GM12865 (cell line): ENCODE measurements around the gene NOPCHAP1.
A peak's percentile ranks its signal among the peaks of the same experiment; 100 is the strongest.

Experiments
- DNase-seq: peaks from one replicate; pipeline ENCODE4 v3.0.0; 2010; ENCODE audit warnings: low read depth
- H3K4me3 ChIP-seq: 2 replicates; pipeline ENCODE4 v1.5.1; 2011; ENCODE audit warnings: mild to moderate bottlenecking, low read depth, low read length, control low read depth
- TF ChIP-seq, protein P1 (sequence below): IDR thresholded peaks from 2 replicates; pipeline ENCODE4 v1.5.1; 2011; ENCODE audit warnings: low read length, control low read depth, low read depth, inconsistent platforms; ENCODE audit not compliant: insufficient read depth; ENCODE audit errors: missing control alignments

The NOPCHAP1 gene

DNA sequence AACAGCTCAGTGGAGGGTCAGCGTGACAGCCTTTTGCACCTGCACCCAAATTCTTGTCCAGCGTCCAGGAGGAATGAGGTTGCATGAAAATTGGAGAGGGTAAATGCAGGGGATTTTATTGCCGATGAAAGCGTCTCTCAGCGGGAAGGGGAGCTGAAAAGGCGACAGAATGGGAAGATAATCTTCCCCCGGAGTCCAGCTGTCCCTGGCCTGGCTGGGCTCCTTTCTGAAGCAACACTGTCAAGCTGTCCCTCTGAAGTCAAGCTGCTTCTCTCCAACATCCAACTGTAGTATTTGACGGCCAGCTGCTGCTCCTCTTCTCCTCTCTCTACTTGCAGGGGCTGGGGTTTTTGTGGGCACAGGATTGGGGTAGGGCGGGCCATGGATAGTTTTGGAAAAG is 32.7 kb downstream of the NOPCHAP1 start:
- H3K4me3 ChIP-seq, result no peak overlapping the region
- TF ChIP-seq, protein P1, sequence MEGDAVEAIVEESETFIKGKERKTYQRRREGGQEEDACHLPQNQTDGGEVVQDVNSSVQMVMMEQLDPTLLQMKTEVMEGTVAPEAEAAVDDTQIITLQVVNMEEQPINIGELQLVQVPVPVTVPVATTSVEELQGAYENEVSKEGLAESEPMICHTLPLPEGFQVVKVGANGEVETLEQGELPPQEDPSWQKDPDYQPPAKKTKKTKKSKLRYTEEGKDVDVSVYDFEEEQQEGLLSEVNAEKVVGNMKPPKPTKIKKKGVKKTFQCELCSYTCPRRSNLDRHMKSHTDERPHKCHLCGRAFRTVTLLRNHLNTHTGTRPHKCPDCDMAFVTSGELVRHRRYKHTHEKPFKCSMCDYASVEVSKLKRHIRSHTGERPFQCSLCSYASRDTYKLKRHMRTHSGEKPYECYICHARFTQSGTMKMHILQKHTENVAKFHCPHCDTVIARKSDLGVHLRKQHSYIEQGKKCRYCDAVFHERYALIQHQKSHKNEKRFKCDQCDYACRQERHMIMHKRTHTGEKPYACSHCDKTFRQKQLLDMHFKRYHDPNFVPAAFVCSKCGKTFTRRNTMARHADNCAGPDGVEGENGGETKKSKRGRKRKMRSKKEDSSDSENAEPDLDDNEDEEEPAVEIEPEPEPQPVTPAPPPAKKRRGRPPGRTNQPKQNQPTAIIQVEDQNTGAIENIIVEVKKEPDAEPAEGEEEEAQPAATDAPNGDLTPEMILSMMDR, result no peak
- no peak for DNase-seq

DNA sequence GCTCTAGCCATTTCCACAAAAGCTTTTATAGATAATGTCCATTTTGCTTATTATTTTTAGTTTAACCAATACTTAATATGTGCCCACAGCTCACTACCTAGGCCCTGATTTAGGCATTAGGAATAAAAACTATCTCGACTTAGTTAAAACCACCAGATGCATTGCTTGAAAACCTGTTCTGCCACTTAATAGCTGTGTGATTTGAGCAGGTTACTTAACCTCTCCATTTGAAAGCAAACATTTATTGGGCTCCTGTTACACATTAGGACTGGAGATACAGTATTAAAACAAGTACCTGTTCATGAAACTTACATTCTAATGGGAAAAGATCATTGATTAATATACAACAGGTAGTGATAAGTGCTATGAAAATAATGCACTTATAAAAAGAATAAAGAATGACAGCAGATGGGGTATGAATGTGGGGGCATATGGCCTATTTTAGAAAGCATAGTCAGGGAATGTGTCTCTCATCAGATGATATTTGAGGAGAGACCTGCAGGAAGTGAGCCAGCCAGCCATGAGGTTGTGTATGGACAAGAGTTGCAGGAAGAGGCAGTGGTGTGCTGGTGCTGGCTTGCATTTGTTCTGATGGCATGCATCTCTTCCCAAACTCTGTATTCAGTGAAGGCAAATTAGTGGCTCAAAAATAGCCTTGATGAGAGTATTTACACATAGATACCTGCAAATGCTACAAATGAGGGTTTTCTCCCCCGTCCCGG is 34.3 kb downstream of the NOPCHAP1 start:
- TF ChIP-seq, protein P1, result no peak
- no peak for DNase-seq
- H3K4me3 ChIP-seq, result no peak overlapping the region

DNA sequence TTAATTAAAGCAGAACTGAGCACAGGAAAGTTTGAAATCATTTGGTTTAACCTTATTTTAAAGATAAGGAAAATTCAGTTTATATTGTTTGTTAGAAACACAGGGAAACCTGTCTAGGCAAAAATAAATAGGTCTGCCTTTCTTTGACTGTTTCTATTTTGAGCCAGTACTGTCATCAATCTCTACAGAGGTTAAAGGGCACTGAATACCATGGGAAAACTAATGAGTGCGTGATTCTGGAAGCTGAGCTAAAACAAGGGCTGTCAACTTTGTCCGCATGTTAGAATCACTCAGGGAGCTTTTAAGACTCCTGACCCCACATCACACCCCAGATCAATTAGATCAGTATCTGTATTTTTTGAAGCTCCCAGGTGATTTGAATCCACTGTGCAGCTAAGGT is 38.8 kb downstream of the NOPCHAP1 start:
- no peak overlapping the region for H3K4me3 ChIP-seq
- DNase-seq, result no peak
- TF ChIP-seq, protein P1, result no peak

DNA sequence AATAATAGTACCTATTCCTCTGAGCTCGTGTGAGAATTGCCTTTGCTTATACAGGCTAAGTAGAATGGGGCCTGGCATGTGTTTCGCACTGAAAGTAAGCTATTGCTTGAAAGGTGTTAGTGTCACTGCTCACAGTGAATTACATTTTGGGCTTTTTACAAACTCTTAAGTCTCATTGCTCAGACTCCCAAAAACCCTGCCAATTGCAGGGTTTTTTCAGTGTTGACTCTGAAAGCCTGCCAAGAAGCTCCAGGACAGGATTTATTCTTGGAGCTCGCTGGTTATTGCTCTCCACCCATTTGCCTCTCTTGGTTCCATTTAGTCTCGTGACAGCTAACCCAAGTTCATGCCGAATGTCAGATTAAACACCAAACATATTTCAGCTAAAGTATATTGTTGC is 39.8 kb downstream of the NOPCHAP1 start:
- TF ChIP-seq, protein P1, result no peak
- H3K4me3 ChIP-seq, result no peak overlapping the region
- DNase-seq, result no peak

DNA sequence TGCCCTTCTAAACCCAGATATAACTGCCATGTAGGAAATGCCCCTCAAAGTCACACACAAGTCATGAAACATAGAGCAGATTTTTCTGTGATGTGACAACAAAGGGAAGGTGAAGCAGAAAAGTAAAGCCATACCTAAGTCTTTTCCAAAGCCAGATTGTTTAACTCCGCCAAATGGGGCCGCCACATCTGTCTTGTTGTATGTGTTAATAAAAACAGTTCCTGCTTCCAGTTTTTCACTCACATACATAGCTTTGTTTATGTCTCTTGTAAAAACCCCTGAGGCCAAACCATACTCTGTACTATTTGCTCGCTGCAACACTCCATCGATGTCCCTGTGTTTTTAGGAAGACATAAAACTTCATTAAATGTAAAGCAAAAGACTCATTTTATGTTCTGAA is 40.3 kb downstream of the NOPCHAP1 start:
- TF ChIP-seq, protein P1, result no peak
- no peak overlapping the region for H3K4me3 ChIP-seq

DNA sequence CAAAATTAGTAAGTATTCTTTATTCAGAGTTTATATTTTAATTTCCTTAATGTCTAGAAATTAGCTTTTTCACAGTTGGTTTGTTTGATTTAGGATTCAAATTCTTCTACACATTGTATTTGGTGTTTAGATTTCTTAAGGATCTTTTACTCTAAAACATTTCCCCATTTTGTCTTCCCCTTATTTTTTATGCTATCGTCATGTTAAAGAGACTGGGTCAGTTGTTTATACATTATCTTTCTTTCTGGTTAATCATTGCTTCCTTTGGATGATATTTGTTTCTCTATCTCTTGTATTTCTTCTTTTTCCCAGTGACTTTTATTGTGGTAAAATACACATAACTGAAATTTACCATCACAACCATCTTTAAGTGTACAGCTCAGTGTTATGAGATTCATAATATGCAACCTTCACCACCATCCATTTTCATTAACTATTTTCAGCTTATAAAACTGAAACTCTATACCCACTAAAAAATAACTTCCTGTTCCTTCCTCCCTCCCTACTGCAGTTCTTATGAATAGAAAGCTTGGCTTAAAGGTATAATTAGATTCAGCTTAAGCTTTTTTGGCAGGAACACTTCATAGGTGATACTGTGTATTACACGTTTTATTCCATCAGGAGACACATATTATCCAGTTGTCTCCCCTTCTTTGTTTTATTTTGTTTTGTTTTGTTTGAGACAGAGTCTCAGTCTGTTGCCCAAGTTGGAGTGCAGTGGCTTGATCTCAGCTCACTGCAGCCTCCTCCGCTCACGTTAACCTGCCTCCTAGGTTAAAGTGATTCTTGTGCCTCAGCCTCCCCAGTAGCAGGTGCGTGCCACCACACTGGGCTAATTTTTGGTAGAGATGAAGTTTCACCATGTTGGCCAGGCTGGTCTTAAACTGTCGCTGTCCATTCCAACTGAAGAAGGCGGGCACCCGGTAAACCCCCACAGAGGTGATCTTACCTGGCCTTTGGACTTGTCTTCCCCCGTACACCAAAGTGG is 45.0 kb downstream of the NOPCHAP1 start:
- peak; percentile 67 for DNase-seq
- TF ChIP-seq, protein P1, result no peak
- H3K4me3 ChIP-seq, result no peak overlapping the region; the same call in 1 of the 2 replicates

More for the DNA sequence above, 40.3 kb downstream of the NOPCHAP1 start:
- no peak for DNase-seq
